ENCODE data around the gene EML4.

Gene EML4

DNA sequence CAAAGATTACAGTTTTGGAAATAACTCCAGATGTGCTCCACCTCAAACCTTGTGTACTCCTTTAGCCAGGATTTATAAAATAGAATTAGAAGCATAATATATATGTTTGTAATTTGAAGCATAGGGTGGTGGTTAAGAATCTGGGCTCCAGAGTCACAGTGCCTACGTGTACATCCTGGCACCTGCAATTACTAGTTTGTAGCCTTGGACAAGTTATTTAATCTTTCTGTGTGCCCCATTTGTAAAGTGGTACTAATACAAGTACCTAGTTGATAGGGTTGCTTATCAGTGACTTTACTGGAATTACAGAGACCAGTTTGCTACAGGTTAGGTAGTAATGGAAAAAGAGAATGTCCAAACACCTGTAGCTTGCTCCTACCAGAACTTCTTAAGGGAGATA lies 28.6 kb downstream of the EML4 start:
- H3K36me3 ChIP-seq (ENCODE audit: insufficient read depth, low read length), result no peaks in the 10 kb centered on the region
- peaks cover 11% of the 10 kb centered on the region for H3K4me1 ChIP-seq (ENCODE audit: insufficient read depth, low read length, poor library complexity, severe bottlenecking)
- H3K9me2 ChIP-seq (replicated peaks; ENCODE audit: low read depth, low read length), result no peaks in the 10 kb centered on the region
- no peak overlapping the region for H2AFZ ChIP-seq (ENCODE audit: low read length)
- no peak overlapping the region for H3K9ac ChIP-seq (ENCODE audit: low read depth, low read length, poor library complexity, severe bottlenecking)
- no peak overlapping the region for H3K4me3 ChIP-seq (ENCODE audit: low read length, poor library complexity, severe bottlenecking)
- H3K4me2 ChIP-seq (ENCODE audit: low read depth, low read length, poor library complexity, severe bottlenecking), result no peak overlapping the region
- TF ChIP-seq EZH2phosphoT487 (IDR thresholded peaks at IDR 0.05; ENCODE audit: borderline replicate concordance), result no peak
- H3K9me3 ChIP-seq (ENCODE audit: insufficient read depth, low read depth, low read length), result no peaks in the 10 kb centered on the region
- H3K79me2 ChIP-seq (ENCODE audit: insufficient read depth, low read length), result peaks cover 72% of the 10 kb centered on the region
- H3K27me3 ChIP-seq (ENCODE audit: insufficient read depth, low read length, poor library complexity, severe bottlenecking), result no peaks in the 10 kb centered on the region
- peaks cover 14% of the 10 kb centered on the region for H4K20me1 ChIP-seq (ENCODE audit: insufficient read depth, low read length, poor library complexity, severe bottlenecking)
- H3F3A ChIP-seq (ENCODE audit: low read depth), result no peaks in the 10 kb centered on the region

DNA sequence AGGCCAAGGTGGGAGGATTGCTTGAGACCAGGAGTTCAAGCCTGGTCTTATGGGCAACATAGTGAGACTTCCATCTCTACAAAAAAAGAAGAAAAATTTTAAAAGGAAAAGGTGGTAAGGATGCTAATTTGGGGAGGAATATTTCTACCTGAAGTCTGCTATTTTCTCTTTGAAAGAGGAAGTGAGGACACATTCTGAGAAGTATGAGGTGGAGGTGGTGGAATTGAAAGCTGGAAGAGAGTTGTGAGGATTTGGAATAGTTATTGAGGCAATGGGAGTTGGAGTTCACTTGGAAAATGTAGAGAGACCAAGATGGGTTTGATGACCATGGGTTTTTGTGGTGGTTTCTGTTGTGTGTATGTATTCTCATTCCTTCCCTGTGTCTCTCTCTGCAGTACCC lies 29.3 kb downstream of the EML4 start:
- Histone ChIP-seq H3K9me2 (replicated peaks; ENCODE audit: low read depth, low read length) (no peaks in the 10 kb centered on the region), H4K20me1 (ENCODE audit: insufficient read depth, low read length, poor library complexity, severe bottlenecking) (peaks cover 14% of the 10 kb centered on the region)

DNA sequence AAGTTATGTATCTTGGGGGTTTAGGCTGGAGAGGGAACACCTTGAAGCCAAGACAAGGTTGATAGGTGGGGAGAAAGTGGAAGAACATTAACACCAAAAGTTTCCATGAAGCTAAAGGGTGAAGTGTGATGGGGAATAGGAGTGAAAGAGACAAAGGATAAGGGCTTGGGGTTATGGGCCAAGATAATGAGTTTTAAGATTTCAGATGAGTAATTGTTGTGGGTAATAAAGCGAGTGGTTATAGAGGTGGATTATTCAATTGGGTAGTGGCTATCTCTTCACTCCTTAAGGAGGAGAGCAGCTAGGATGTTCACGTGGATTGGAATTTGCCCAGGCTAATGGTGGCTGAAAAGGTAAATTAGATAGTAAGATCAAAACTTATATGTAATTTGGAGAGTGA lies 29.8 kb downstream of the EML4 start:
- H2AFZ ChIP-seq (ENCODE audit: low read length), result no peak overlapping the region
- H3K9me3 ChIP-seq (ENCODE audit: insufficient read depth, low read depth, low read length), result no peaks in the 10 kb centered on the region
- H3K4me3 ChIP-seq (ENCODE audit: low read length, poor library complexity, severe bottlenecking), result no peak overlapping the region
- H3K79me2 ChIP-seq (ENCODE audit: insufficient read depth, low read length), result peaks cover 78% of the 10 kb centered on the region
- H3K9ac ChIP-seq (ENCODE audit: low read depth, low read length, poor library complexity, severe bottlenecking), result no peak overlapping the region
- no peaks in the 10 kb centered on the region for H3K27me3 ChIP-seq (ENCODE audit: insufficient read depth, low read length, poor library complexity, severe bottlenecking)
- no peaks in the 10 kb centered on the region for H3K9me2 ChIP-seq (replicated peaks; ENCODE audit: low read depth, low read length)
- H3K36me3 ChIP-seq (ENCODE audit: insufficient read depth, low read length), result no peaks in the 10 kb centered on the region
- TF ChIP-seq, protein P1, sequence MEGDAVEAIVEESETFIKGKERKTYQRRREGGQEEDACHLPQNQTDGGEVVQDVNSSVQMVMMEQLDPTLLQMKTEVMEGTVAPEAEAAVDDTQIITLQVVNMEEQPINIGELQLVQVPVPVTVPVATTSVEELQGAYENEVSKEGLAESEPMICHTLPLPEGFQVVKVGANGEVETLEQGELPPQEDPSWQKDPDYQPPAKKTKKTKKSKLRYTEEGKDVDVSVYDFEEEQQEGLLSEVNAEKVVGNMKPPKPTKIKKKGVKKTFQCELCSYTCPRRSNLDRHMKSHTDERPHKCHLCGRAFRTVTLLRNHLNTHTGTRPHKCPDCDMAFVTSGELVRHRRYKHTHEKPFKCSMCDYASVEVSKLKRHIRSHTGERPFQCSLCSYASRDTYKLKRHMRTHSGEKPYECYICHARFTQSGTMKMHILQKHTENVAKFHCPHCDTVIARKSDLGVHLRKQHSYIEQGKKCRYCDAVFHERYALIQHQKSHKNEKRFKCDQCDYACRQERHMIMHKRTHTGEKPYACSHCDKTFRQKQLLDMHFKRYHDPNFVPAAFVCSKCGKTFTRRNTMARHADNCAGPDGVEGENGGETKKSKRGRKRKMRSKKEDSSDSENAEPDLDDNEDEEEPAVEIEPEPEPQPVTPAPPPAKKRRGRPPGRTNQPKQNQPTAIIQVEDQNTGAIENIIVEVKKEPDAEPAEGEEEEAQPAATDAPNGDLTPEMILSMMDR (conservative IDR thresholded peaks at IDR 0.05; ENCODE audit: low read length), result no peak
- no peak for TF ChIP-seq EZH2phosphoT487 (IDR thresholded peaks at IDR 0.05; ENCODE audit: borderline replicate concordance)
- H3K4me2 ChIP-seq (ENCODE audit: low read depth, low read length, poor library complexity, severe bottlenecking), result no peak overlapping the region
- peaks cover 11% of the 10 kb centered on the region for H3K4me1 ChIP-seq (ENCODE audit: insufficient read depth, low read length, poor library complexity, severe bottlenecking)
- H3F3A ChIP-seq (ENCODE audit: low read depth), result no peaks in the 10 kb centered on the region
- H4K20me1 ChIP-seq (ENCODE audit: insufficient read depth, low read length, poor library complexity, severe bottlenecking), result peaks cover 10% of the 10 kb centered on the region

More for the DNA sequence above, 29.3 kb downstream of the EML4 start:
- Histone ChIP-seq H3K9ac (ENCODE audit: low read depth, low read length, poor library complexity, severe bottlenecking) (no peak overlapping the region), H3K4me1 (ENCODE audit: insufficient read depth, low read length, poor library complexity, severe bottlenecking) (peaks cover 11% of the 10 kb centered on the region), H3K4me2 (ENCODE audit: low read depth, low read length, poor library complexity, severe bottlenecking) (no peak overlapping the region), H3K9me3 (ENCODE audit: insufficient read depth, low read depth, low read length) (no peaks in the 10 kb centered on the region), H3K27me3 (ENCODE audit: insufficient read depth, low read length, poor library complexity, severe bottlenecking) (no peaks in the 10 kb centered on the region), H2AFZ (ENCODE audit: low read length) (no peak overlapping the region), H3F3A (ENCODE audit: low read depth) (no peaks in the 10 kb centered on the region), H3K4me3 (ENCODE audit: low read length, poor library complexity, severe bottlenecking) (no peak overlapping the region), H3K79me2 (ENCODE audit: insufficient read depth, low read length) (peaks cover 77% of the 10 kb centered on the region), H3K36me3 (ENCODE audit: insufficient read depth, low read length) (no peaks in the 10 kb centered on the region)
- no peak for TF ChIP-seq EZH2phosphoT487 (IDR thresholded peaks at IDR 0.05; ENCODE audit: borderline replicate concordance)
- TF ChIP-seq, protein P1 (conservative IDR thresholded peaks at IDR 0.05; ENCODE audit: low read length), result no peak

DNA sequence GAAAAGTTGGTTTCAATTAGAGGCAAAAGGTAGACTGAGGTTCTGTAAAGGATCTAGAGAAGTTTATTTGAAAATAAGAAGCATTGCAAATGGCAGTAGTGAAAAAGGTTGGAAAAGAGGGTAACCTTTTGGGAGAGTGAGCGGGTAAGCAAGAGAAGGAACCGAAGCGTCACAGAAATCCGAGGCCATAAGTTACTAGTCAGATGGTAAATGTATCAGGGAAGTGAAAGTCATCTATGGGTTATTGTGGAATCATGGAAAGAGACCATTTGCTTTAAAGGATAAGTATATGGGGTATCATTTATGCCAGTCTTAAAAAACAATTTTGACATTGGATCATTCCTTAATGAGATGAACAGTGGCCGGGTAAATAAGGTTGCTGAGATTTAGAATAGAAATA lies 30.5 kb downstream of the EML4 start:
- Histone ChIP-seq H3K4me2 (ENCODE audit: low read depth, low read length, poor library complexity, severe bottlenecking) (no peak overlapping the region), H3K79me2 (ENCODE audit: insufficient read depth, low read length) (peaks cover 80% of the 10 kb centered on the region), H2AFZ (ENCODE audit: low read length) (no peak overlapping the region), H3K9me2 (replicated peaks; ENCODE audit: low read depth, low read length) (no peaks in the 10 kb centered on the region), H3K9ac (ENCODE audit: low read depth, low read length, poor library complexity, severe bottlenecking) (no peak overlapping the region), H3K4me1 (ENCODE audit: insufficient read depth, low read length, poor library complexity, severe bottlenecking) (peaks cover 11% of the 10 kb centered on the region), H3K36me3 (ENCODE audit: insufficient read depth, low read length) (no peaks in the 10 kb centered on the region), H3K9me3 (ENCODE audit: insufficient read depth, low read depth, low read length) (no peaks in the 10 kb centered on the region), H3K27me3 (ENCODE audit: insufficient read depth, low read length, poor library complexity, severe bottlenecking) (no peaks in the 10 kb centered on the region), H3K4me3 (ENCODE audit: low read length, poor library complexity, severe bottlenecking) (no peak overlapping the region), H3F3A (ENCODE audit: low read depth) (no peaks in the 10 kb centered on the region), H4K20me1 (ENCODE audit: insufficient read depth, low read length, poor library complexity, severe bottlenecking) (peaks cover 10% of the 10 kb centered on the region)
- TF ChIP-seq, protein P1 (conservative IDR thresholded peaks at IDR 0.05; ENCODE audit: low read length), result no peak
- no peak for TF ChIP-seq EZH2phosphoT487 (IDR thresholded peaks at IDR 0.05; ENCODE audit: borderline replicate concordance)
